ENCODE results near the gene TMIGD1.
"Not testable (repeated sequence)": the region's sequence is repeated elsewhere in the genome, so short reads cannot be mapped to it uniquely, and the experiment has no call there.

The TMIGD1 gene

DNA sequence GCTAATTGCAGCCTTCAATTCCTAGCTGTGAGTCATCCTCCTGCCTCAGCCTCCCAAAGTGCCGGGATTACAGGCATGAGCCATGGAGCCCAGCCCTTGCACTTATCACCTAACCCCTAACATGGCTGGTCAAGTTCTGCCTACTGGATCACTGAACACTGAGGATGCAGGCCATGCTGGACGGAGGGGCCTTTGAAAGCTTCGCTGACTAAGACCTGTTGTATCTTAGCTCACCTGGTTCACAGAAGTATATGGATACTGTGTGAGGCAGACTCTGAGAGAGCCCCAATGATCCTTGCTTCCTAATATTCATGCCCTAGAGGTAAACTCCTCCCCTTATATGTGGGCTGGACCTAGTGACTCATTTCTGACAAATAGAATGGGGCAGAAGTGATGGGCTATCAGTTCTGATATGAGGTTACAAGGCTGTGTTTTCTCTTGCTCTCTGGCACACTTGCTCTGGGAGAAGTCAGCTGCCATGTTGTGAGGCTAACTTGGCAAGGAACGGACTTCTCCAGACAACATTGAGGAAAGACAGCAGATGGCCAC, 11.7 kb upstream of the TMIGD1 start:
- no peak overlapping the region for H3K4me3 ChIP-seq (ENCODE audit: low read depth, low read length)
- TF ChIP-seq, protein P1, sequence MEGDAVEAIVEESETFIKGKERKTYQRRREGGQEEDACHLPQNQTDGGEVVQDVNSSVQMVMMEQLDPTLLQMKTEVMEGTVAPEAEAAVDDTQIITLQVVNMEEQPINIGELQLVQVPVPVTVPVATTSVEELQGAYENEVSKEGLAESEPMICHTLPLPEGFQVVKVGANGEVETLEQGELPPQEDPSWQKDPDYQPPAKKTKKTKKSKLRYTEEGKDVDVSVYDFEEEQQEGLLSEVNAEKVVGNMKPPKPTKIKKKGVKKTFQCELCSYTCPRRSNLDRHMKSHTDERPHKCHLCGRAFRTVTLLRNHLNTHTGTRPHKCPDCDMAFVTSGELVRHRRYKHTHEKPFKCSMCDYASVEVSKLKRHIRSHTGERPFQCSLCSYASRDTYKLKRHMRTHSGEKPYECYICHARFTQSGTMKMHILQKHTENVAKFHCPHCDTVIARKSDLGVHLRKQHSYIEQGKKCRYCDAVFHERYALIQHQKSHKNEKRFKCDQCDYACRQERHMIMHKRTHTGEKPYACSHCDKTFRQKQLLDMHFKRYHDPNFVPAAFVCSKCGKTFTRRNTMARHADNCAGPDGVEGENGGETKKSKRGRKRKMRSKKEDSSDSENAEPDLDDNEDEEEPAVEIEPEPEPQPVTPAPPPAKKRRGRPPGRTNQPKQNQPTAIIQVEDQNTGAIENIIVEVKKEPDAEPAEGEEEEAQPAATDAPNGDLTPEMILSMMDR (IDR thresholded peaks at IDR 0.05; ENCODE audit: low read depth, low read length) = no peak
- TF ChIP-seq, protein P2, sequence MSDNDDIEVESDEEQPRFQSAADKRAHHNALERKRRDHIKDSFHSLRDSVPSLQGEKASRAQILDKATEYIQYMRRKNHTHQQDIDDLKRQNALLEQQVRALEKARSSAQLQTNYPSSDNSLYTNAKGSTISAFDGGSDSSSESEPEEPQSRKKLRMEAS (IDR thresholded peaks at IDR 0.05; ENCODE audit: low read depth, low read length) = no peak
- TF ChIP-seq POLR2A (IDR thresholded peaks at IDR 0.05; ENCODE audit: extremely low read depth, insufficient read length) (no peak), MYC (IDR thresholded peaks at IDR 0.05; ENCODE audit: low read depth, low read length) (no peak)
- peak; percentile 75 for DNase-seq (ENCODE audit: low read depth)

DNA sequence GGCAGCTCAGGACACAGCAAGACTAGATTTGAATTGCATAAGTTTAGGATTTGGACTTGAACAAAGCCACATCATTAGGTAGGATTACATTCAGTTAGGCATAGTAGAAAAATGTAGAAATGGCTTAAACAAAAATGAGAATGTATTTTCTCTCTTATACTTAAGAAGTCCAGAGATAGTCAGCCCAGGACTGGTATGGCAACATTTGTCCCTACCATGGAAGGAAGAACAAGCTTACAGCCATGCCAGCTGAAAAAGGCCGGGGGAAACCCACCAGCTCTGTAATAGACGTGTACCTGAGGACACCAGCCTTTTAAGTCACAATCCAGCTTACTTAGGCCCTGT, 11.2 kb upstream of the TMIGD1 start:
- DNase-seq (ENCODE audit: low read depth) = no peak
- TF ChIP-seq MYC (IDR thresholded peaks at IDR 0.05; ENCODE audit: low read depth, low read length) = no peak
- TF ChIP-seq, protein P1 (IDR thresholded peaks at IDR 0.05; ENCODE audit: low read depth, low read length) = no peak
- TF ChIP-seq, protein P2 (IDR thresholded peaks at IDR 0.05; ENCODE audit: low read depth, low read length) = no peak
- TF ChIP-seq POLR2A (IDR thresholded peaks at IDR 0.05; ENCODE audit: extremely low read depth, insufficient read length) = no peak
- H3K4me3 ChIP-seq (ENCODE audit: low read depth, low read length) = no peak overlapping the region

DNA sequence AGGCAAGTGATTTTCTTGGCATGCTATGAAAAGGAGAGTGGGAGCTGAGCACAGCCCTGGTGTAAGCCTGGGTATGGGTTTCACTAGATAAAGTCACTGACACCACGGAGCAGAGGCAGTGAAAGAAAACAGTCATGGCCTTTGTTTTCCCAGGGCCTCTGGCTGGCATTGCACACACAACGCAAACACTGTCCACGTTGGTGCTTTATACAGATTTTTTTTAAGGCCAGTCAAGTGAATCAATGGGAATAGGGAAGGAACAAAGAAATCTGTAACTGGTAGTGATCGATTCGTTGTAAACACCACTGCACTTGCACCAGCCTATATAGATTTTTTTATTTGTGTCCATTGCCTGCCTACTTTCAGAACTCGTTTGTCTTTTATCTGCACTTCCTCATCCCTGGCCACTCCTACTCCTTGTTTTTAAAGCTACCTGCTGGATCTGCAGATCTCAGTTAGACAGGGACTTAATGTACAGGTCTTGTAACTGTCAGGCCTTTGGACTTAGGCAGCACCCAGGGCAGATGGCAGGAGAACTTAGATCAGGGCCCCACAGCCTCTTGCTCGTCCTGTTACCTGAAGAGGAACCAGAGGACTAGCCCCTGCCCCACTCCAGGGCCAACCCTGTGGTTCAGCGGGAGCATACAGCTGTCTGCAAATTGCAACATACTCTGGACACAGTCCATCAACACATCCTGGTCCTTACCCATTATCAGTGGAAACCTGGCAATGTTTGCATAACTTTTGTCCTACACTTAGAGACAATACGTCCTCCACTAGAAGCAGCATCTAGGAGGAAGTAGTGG, 10.6 kb upstream of the TMIGD1 start:
- TF ChIP-seq, protein P2 (IDR thresholded peaks at IDR 0.05; ENCODE audit: low read depth, low read length) = 0 out of 2 replicates have a peak, but pooled peaks have one; percentile 13
- TF ChIP-seq, protein P1 (IDR thresholded peaks at IDR 0.05; ENCODE audit: low read depth, low read length) = no peak
- TF ChIP-seq MYC (IDR thresholded peaks at IDR 0.05; ENCODE audit: low read depth, low read length) = no peak
- no peak overlapping the region for H3K4me3 ChIP-seq (ENCODE audit: low read depth, low read length)
- peak; percentile 96 for DNase-seq (ENCODE audit: low read depth)

DNA sequence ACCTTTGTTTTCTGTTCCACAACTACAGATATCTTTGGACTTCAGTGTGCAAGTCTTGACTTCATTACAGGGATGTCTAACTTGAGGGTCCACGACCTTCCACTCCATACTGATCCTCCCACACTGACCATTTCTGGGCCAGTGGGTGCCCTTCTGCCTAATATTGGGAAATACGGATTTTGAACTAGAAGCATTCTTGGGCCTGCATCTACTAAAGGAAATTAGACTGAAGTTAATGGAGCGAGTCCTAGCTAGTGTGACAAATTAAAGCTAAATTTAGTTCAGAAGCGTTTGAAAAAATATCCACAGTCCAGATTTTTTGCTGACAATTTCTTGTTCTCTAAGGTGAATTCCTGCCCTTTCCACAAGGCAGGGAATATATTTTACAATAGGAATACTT, 9.9 kb upstream of the TMIGD1 start:
- DNase-seq (ENCODE audit: low read depth) = no peak
- no peak for TF ChIP-seq POLR2A (IDR thresholded peaks at IDR 0.05; ENCODE audit: extremely low read depth, insufficient read length)
- TF ChIP-seq, protein P2 (IDR thresholded peaks at IDR 0.05; ENCODE audit: low read depth, low read length) = no peak
- TF ChIP-seq MYC (IDR thresholded peaks at IDR 0.05; ENCODE audit: low read depth, low read length) = no peak
- TF ChIP-seq, protein P1 (IDR thresholded peaks at IDR 0.05; ENCODE audit: low read depth, low read length) = no peak
- no peak overlapping the region for H3K4me3 ChIP-seq (ENCODE audit: low read depth, low read length)

DNA sequence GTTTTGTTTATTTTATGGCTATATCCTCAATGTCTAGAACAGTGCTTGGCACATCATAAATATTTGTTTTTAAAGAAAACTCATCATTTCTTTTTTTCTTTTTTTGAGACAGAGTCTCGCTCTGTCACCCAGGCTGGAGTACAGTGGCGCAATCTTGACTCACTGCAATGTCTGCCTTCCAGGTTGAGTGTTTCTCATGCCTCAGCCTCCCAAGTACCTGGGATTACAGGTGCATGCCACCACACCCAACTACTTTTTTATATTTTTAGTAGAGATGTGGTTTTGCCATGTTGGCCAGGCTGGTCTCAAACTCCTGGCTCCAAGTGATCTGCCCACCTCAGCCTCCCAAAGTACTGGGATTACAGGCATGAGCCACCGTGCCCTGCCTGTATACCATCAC, 9.4 kb upstream of the TMIGD1 start:
- not testable (repeated sequence) for DNase-seq (ENCODE audit: low read depth); H3K4me3 ChIP-seq (ENCODE audit: low read depth, low read length)

DNA sequence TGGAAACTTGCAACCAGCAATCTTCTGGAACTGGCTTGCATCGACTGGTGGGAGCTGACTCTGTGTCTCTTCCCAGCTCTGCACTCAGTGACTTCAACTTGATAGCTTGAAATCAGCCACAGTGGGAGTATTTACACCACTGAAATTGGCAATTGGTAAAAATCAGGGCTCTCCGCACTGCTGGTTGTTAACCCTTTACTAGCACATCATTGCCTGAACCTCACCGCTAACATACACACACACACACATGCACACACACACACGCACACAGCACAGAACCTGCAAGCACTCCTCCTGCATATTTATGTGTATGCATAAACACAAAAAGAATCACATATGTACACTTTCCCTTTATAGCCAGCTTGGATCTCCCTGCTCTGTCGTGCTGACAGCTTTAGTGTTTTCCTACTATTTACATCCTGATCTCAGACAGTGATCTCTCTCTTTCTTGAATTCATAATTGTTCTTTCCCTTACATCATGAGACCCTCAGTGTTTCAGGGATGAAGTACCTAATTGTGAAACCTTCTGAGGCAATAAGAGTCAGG, 7.9 kb upstream of the TMIGD1 start:
- TF ChIP-seq POLR2A (IDR thresholded peaks at IDR 0.05; ENCODE audit: extremely low read depth, insufficient read length) (no peak), MYC (IDR thresholded peaks at IDR 0.05; ENCODE audit: low read depth, low read length) (no peak)
- TF ChIP-seq, protein P2 (IDR thresholded peaks at IDR 0.05; ENCODE audit: low read depth, low read length) = no peak
- TF ChIP-seq, protein P1 (IDR thresholded peaks at IDR 0.05; ENCODE audit: low read depth, low read length) = no peak
- no peak overlapping the region for H3K4me3 ChIP-seq (ENCODE audit: low read depth, low read length)
- no peak for DNase-seq (ENCODE audit: low read depth)
